Measurements from ENCODE around the gene TMEM39A. TPM values are rescaled to one million over a fixed set of nuclear protein-coding genes. Genes with fewer than 3 reads are reported as not detected.

Gene TMEM39A
- total RNA-seq, 1 experiment from 2014 or later, result 40.2 TPM

DNA sequence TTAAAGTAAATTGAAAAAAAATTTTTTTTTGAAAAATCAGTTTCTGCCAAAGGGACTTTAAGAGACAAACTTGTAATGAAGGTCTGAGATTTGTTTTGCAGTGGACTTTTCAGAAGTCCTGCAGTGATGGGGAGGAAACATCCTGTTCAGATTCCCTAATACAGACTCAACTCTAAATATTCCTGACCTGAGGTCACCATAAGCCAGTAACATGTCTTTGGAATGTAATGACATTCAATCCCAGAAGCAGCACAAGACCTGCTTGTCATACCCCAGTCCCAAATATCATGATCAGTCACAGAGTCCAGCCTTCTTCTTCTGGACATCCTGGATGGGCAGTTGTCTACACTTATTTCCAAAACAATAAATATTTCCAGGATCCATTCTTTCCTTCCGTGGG is 53.6 kb downstream of the TMEM39A start:
- CTCF ChIA-PET, result no interaction called here
- BruUV-seq (replicated peaks), result no TSS peak
- no peaks in the 10 kb centered on the region for H3K27me3 ChIP-seq (ENCODE audit: insufficient read depth, low read length)
- no peaks in the 10 kb centered on the region for H3K9me2 ChIP-seq (ENCODE audit: insufficient read depth)
- no peaks in the 10 kb centered on the region for H3K9me3 ChIP-seq (ENCODE audit: control insufficient read depth in 1 of 2, insufficient read depth in 1 of 2, low read depth in 1 of 2, low read length in 2 of 2)
- no peak overlapping the region for H3K4me3 ChIP-seq (replicated peaks in 1 of 2; ENCODE audit: low read depth in 1 of 2, low read length in 2 of 2)
- DNase-seq (ENCODE audit: low read depth, low spot score) (no peak), ATAC-seq (no peak)
- H3K4me2 ChIP-seq (ENCODE audit: low read length), result no peak overlapping the region
- H3K27ac ChIP-seq (ENCODE audit: low read depth, low read length), result no peak overlapping the region
- POLR2A ChIA-PET, result no interaction called here
- no peak overlapping the region for H3K9ac ChIP-seq (ENCODE audit: low read length)
- H3K4me1 ChIP-seq (ENCODE audit: control insufficient read depth in 1 of 2, insufficient read depth in 2 of 2, low read length in 2 of 2), result no peaks in the 10 kb centered on the region
- no peak overlapping the region for H2AFZ ChIP-seq (ENCODE audit: low read depth, low read length, poor library complexity, severe bottlenecking)
- H3K36me3 ChIP-seq (ENCODE audit: control insufficient read depth in 1 of 2, insufficient read depth in 2 of 2, low read length in 2 of 2), result no peaks in the 10 kb centered on the region
- intact Hi-C loops (cut with micrococcal nuclease), result no loop called here
- RAD21 ChIA-PET (ENCODE audit: low non-redundant PET in 1 of 2, low total read pairs in 2 of 2, uncharacterized antibody in 2 of 2, unreplicated experiment in 2 of 2), result no interaction called here
- no peaks in the 10 kb centered on the region for H3K79me2 ChIP-seq (ENCODE audit: insufficient read depth, low read length)
- no peaks in the 10 kb centered on the region for H4K20me1 ChIP-seq (ENCODE audit: insufficient read depth)
- TF ChIP-seq EZH2phosphoT487 (IDR thresholded peaks at IDR 0.05; ENCODE audit: borderline replicate concordance) (no peak), CBX3 (IDR thresholded peaks at IDR 0.05; ENCODE audit: low read depth) (no peak), JUND (IDR thresholded peaks at IDR 0.05) (no peak), RAD21 (IDR thresholded peaks at IDR 0.05; ENCODE audit: low read depth) (no peak), ZFX (IDR thresholded peaks at IDR 0.05) (no peak), POLR2A (IDR thresholded peaks at IDR 0.05; ENCODE audit: borderline replicate concordance, extremely low read depth, insufficient read depth, insufficient read length) (no peak), FOSL1 (IDR thresholded peaks at IDR 0.05; ENCODE audit: low read depth) (no peak), TCF7L2 (IDR thresholded peaks at IDR 0.05; ENCODE audit: borderline replicate concordance, extremely low read depth, insufficient read depth, insufficient read length) (no peak), CEBPB (IDR thresholded peaks at IDR 0.05; ENCODE audit: low read depth) (no peak), SRF (IDR thresholded peaks at IDR 0.05; ENCODE audit: low read depth) (no peak), SIN3A (IDR thresholded peaks at IDR 0.05; ENCODE audit: low read depth) (no peak), POLR2AphosphoS5 (IDR thresholded peaks at IDR 0.05; ENCODE audit: low read depth, low read length) (no peak), EZH2 (IDR thresholded peaks at IDR 0.05) (no peak), ZNF274 (IDR thresholded peaks at IDR 0.05; ENCODE audit: low read depth, low read length) (no peak), ELF1 (IDR thresholded peaks at IDR 0.05; ENCODE audit: borderline replicate concordance, low read depth) (no peak), YY1 (IDR thresholded peaks at IDR 0.05; ENCODE audit: extremely low read depth, insufficient replicate concordance, low read depth, low read length) (no peak)
- TF ChIP-seq, protein P1, sequence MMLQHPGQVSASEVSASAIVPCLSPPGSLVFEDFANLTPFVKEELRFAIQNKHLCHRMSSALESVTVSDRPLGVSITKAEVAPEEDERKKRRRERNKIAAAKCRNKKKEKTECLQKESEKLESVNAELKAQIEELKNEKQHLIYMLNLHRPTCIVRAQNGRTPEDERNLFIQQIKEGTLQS (IDR thresholded peaks at IDR 0.05), result no peak
- TF ChIP-seq, protein P2, sequence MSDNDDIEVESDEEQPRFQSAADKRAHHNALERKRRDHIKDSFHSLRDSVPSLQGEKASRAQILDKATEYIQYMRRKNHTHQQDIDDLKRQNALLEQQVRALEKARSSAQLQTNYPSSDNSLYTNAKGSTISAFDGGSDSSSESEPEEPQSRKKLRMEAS (IDR thresholded peaks at IDR 0.05), result no peak
